HG03457 (cell line): ENCODE results near the gene PDE9A.
"Not testable (repeated sequence)": the region's sequence is repeated elsewhere in the genome, so short reads cannot be mapped to it uniquely, and the experiment has no call there.

Source experiments
- ATAC-seq: cut with Tn5 transposase; IDR thresholded peaks from one replicate; pipeline ENCODE4 v1.9.1; 2021; ENCODE audit warnings: moderate number of reproducible peaks; ENCODE audit not compliant: unreplicated experiment

Gene PDE9A

GRCh38 chr21:42785666-42786427 lies 132.4 kb downstream of the PDE9A start:
- ATAC-seq: no peak

- no peak for ATAC-seq
Observed at GRCh38 chr21:42786884-42787283, 133.5 kb downstream of the PDE9A start.

DNA sequence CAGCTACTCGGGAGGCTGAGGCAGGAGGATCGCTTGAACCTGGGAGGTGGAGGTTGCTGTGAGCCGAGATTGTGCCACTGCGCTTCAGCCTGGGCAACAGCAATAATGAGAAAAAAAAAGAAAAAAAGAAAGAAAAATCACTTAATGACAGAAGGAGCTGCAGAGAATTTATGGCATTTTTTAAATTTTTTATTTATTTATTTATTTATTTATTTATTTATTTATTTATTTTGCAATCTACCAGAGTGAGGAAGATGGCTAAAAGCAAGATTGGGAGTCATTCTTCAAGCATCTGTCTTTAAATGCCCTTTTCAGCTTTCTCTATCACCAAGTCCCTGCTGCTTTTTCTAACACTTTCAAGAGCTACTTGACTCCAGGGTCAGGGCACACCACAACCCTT lies 134.2 kb downstream of the PDE9A start:
- no peak for ATAC-seq

DNA sequence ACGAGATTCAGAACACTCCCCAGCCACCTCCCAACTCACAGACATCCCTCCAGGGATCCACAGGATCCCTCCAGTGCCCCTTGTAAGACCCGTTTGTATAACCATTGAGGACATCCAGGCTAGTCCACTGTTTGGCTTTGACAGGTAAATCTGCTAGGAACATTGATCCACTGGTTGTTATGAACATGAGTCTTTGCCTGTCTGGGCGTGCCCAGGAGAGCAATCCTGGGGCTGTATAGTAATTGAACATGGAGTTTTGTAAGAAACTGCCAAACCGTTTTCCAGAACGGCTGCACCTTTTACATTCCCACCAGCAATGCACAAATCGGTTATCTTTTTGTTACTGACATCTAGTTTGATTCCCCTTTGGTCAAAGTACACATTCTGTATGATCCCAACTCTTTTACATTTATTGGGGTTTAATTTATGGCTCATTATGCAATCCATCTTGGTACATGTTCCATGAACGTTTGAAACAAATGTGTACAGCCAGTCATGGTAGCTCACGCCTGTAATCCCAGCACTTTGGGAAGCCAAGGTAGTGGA lies 137.2 kb downstream of the PDE9A start:
- no peak for ATAC-seq

DNA sequence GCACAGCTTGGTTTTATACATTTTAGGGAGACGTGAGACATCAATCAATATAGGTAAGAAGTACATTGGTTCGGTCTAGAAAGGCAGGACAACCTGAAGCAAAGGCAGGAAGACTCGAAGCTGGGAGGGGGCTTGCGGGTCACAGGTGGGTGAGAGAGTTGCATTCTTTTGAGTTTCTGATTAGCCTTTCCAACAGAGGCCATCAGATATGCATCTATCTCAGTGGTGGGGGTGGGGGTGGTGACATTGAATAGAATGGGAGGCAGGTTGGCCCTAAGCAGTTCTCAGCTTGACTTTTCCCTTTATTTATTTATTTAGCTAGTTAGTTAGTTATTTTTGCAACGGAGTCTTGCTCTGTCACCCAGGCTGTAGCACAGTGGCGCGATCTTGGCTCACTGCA lies 140.4 kb downstream of the PDE9A start:
- no peak for ATAC-seq

DNA sequence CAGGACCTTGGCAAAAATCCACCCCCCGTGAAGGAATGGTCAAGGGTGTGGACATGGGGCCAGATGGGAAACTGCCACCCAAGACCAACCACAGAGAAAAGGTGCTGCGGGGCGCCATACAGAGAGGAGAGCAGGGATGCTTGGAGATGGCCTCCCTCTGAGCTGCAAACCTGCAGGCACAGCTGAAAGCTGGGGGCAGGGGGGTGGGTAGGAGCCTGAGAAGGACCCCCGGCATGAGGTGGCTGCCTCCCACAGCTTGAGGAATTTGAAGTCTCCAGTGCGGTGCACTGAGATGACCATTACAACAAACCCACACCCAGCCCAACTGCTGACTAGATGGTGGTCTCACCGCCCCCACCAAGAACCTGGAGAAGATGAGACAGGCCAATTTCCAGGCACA lies 141.1 kb downstream of the PDE9A start:
- ATAC-seq: no peak

- no peak for ATAC-seq
Observed at GRCh38 chr21:42796327-42797062, 143.1 kb downstream of the PDE9A start.

GRCh38 chr21:42797522-42797921 lies 144.1 kb downstream of the PDE9A start:
- ATAC-seq: no peak

GRCh38 chr21:42798106-42798505 lies 144.7 kb downstream of the PDE9A start:
- no peak for ATAC-seq

DNA sequence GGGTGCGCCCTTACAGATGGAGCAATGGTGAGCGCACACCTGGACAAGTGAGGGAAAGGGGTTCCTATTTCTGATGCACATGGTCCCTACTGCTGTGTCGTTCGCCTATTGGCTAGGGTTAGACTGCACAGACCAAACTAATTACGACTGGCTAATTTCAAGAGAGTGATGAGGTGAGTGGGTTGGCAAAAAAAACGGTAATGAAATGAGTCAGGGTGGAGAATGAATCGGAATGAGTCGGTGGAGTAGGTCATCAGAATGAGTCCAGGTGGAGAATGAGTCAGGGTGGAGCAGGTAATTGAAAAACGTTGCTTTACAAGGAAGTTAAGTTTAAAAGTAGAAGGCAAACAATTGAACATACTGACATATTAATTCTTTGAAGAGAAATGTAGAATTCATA lies 146.1 kb downstream of the PDE9A start:
- ATAC-seq: no peak

DNA sequence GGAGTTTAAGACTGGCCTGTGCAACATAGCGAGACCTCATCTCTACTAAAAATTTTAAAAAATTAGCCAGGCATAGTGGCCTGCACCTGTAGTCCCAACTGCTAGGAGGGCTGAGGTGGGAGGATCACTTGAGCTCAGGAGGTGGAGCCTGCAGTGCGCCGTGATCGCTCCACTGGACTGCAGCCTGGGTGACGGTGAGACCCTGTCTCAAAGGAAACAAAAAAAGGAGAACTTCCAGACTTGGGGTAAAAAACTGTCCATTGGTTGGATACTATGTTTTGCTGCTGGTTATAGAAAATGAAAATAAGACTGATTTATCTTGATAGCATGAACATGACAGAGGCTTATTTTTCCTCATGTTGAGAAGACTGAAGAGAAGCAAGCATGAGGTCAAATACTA lies 146.5 kb downstream of the PDE9A start:
- ATAC-seq: no peak

- ATAC-seq: not testable (repeated sequence)
Observed at GRCh38 chr21:42801616-42802015, 148.2 kb downstream of the PDE9A start.

DNA sequence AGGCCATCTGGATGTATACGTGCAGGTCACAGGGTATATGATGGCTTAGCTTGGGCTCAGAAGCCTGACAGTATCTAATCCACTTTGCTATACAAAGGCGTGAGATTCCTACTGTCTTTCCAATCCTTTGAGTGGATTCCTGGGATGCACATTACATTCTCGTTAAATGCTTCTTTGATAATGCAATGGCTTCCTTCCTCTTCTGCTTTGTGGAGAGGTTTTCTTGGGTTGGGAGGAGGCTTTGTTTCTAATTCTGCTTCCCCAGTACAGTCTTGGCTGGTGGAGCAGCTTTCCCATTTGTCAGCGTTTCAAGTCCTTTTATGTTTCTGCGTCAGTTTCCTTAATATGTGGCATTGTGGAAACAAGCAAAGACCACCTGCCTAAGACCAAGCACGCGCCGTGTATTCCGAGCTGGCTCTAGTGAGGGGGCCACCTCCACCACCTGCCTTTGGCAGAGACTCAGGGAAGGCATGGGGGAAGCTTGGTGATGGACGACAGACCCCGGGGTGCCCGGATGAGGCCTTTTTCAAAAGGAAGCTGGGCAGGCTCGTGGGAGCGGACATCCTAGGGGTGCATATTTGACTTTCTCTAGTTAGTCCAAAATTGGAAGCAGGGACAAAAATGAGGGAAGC lies 153.2 kb downstream of the PDE9A start:
- ATAC-seq: no peak

GRCh38 chr21:42807293-42807895 lies 154.0 kb downstream of the PDE9A start:
- not testable (repeated sequence) for ATAC-seq

- ATAC-seq: no peak
Observed at GRCh38 chr21:42807938-42808613, 154.7 kb downstream of the PDE9A start.

DNA sequence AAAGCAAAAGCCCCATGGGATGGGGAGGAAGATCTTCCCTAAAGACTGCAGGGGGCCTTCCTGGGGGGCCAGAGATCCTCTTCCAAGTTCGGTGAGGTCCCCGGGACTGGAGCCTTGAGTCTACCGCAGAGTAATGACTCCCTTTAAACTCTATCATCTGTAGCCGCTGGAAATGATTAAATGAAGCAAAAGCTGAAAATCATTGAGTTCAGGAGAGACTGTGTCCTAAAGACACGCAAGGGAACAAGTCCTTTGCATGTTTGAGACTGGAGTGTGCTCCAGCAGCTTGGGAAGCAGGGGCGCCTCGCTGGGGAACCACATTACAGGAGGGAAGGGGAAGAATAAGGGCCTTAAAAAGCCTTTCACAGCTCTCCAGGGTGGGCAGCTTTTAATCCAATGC lies 155.8 kb downstream of the PDE9A start:
- ATAC-seq: no peak

DNA sequence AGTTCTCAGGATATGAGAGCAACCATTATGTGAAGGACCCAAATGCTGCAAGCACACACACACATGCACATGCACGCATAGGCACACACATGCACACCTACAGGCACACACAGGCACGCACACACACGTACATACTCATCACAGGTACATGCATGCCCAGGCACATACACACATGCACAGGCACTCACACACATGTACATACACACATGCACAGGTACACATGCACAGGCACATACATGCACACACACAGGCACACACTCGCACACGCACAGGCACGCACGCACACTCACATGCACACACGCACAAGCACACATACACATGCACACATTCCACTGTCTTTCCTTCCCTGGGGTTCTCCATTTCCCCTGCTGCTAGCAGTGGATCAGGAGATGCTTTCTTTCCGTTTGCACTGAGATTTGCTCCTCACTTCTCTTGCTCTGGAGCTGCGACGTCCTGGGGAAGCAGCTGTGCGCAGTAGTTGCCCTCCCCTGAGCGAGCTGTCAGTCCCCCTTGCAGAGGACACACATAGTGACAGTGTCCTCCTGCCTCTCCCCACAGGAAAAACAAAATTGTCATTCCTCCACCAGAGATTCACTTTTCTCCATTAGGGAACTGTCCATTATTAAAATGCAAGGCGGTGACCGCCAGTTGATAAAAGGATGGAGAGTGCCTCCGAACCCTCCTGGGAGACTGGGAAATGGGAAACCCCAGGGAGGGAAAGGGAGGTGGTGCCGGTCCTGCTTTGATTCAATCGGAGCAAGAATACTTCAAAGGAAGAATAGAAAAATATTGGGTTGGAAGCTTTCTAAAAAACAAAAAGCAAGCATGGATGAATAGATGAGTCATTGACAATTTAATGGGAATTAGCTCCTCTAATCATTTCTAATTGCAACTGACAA lies 156.4 kb downstream of the PDE9A start:
- ATAC-seq: no peak

GRCh38 chr21:42811960-42812359 lies 158.5 kb downstream of the PDE9A start:
- ATAC-seq: no peak

DNA sequence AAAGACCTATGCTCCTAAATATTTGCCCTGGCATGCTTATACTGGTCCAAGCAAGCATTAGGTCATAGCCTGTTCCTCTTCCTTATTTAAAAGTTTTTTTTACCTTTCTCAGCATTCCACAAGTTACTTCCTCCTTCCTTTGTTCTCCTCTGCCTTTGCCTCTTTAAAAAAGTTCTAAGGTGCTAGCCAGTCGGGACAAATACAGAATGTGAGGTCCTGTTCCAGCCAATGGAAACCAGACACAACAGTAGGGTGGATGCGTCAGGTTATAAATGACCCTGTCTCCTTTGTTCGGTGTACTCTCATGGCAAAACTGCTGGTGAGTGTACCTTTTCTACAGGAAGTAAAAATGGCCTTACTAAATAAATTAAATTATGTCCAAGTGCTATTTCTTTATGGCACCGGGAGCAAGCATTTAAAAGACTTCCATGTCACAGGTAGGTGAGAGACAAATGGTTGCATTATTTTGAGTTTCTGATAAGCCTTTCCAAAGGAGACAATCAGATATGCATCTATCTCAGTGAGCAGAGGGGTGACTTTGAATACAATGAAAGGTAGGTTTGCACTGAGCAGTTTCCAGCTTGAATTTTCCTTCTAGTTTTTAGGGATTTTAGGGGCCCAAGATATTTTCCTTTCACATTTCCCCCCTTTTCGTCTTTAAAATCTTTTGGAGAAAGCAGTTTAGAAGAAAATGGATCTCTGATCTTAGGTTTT lies 159.3 kb downstream of the PDE9A start:
- ATAC-seq: not testable (repeated sequence)
